Prostate gland (tissue), 2 donors: ENCODE measurements around the gene SH3PXD2A.

ENCODE experiments used
- POLR2A ChIP-seq: fragments of 450-650 bp; IDR thresholded peaks from one replicate; pipeline ENCODE4 v1.6.1; 2016; ENCODE audit warnings: antibody characterized with exemption, mild to moderate bottlenecking
- TF ChIP-seq, protein P1 (sequence below), 4 experiments: fragments of 200-600 bp in 2 of 4; fragments of 450-650 bp in 2 of 4; sonication (generic) in 2 of 4; IDR thresholded peaks; 1 replicate in 3 of 4; 2 replicates in 1 of 4; pipeline ENCODE4 v1.5.1; 2016 to 2019; ENCODE audit warnings: antibody characterized with exemption in 4 of 4, mild to moderate bottlenecking in 2 of 4, moderate library complexity in 2 of 4

DNA sequence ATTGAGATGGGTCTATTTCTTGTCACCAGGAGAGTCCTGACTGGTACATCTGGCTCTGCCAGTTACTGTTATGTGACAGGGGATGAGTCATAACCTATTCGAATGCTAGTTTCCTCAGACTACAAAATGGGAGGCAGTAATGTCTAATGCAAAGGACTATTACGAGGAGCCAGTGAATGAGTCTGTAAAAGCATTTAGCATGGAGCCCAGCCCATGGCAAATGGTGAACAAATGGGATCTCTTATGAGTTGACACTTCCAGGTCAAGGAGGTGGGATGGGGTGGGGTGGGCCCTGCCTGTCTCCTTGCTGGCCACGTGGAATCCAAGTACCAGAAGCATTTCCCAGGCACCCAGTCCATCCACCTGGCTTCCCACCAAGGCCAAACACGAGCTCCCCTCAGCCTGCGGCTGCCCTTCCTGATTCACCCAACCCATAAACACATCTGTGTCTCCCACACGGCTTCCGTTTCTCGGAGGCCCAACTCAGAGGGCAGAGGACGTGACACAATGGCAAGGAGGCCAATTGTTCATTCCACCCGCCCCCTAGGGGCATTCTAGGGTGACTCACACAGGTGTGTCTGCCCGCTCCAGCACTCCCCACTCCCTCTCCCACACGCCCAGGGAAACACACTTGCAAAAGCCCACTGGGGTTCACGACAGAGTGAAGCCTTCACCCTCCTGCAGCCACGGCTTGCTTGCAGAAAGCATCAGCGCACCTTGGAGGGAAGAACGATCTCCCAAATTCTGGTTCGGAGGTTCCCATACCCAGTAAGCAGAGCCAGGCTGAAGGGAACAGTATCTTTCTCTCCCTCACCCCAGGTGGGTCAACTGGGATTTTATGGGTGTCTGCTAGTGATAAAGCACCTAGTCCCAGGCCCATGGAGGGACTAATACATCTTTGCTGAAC lies 109.8 kb downstream of the SH3PXD2A start:
- TF ChIP-seq, protein P1, sequence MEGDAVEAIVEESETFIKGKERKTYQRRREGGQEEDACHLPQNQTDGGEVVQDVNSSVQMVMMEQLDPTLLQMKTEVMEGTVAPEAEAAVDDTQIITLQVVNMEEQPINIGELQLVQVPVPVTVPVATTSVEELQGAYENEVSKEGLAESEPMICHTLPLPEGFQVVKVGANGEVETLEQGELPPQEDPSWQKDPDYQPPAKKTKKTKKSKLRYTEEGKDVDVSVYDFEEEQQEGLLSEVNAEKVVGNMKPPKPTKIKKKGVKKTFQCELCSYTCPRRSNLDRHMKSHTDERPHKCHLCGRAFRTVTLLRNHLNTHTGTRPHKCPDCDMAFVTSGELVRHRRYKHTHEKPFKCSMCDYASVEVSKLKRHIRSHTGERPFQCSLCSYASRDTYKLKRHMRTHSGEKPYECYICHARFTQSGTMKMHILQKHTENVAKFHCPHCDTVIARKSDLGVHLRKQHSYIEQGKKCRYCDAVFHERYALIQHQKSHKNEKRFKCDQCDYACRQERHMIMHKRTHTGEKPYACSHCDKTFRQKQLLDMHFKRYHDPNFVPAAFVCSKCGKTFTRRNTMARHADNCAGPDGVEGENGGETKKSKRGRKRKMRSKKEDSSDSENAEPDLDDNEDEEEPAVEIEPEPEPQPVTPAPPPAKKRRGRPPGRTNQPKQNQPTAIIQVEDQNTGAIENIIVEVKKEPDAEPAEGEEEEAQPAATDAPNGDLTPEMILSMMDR (IDR thresholded peaks at IDR 0.05): no peak
- no peak for TF ChIP-seq POLR2A
